Measurements from ENCODE around the gene SPECC1L. TPM values are rescaled to one million over a fixed set of nuclear protein-coding genes. Genes with fewer than 3 reads are reported as not detected.
"Not testable (repeated sequence)": the region's sequence is repeated elsewhere in the genome, so short reads cannot be mapped to it uniquely, and the experiment has no call there.

SPECC1L gene
- total RNA-seq, 4 donors from 2014 or later, result 63.6 to 116 (median 90.1) TPM

- Histone ChIP-seq H3K4me1 (peaks cover 24 to 95% (median 83%) of the 10 kb centered on the region in 4 donors), H3K27ac (replicated peaks in 1 of 4) (peak overlapping the region in 1 of 4 donors; percentile 24)
- intact Hi-C loops (cut with DNase I), result no loop called here
These were observed 40.3 kb downstream of the SPECC1L start for GRCh38 chr22:24310969-24311368.

GRCh38 chr22:24315367-24315966 lies 44.8 kb downstream of the SPECC1L start:
- no peak for TF ChIP-seq EP300 (IDR thresholded peaks at IDR 0.05)
- no peak for TF ChIP-seq POLR2A (IDR thresholded peaks at IDR 0.05; ENCODE audit: low read depth)
- peak in 1 of 2 donors; percentile 45 for TF ChIP-seq POLR2AphosphoS5 (IDR thresholded peaks at IDR 0.05)
- TF ChIP-seq CTCF (IDR thresholded peaks at IDR 0.05), result no peak
- Histone ChIP-seq H3K27ac (replicated peaks in 1 of 4) (peak overlapping the region; percentile 56 to 80 (median 71)), H3K36me3 (peaks cover 9 to 56% (median 38%) of the 10 kb centered on the region in 4 donors)

More at GRCh38 chr22:24310969-24311368, 40.3 kb downstream of the SPECC1L start:
- no peak overlapping the region for H3K4me3 ChIP-seq
- 70% methylated on average over 2 of the region's 2 CpGs for WGBS
- no peaks in the 10 kb centered on the region for H3K27me3 ChIP-seq
- H3K9me3 ChIP-seq, result no peaks in the 10 kb centered on the region
- DNase-seq (ENCODE audit: extremely low spot score), result no peak
- H3K36me3 ChIP-seq, result peaks cover 9 to 45% (median 20%) of the 10 kb centered on the region in 4 donors
- no peak for TF ChIP-seq EP300 (IDR thresholded peaks at IDR 0.05)
- TF ChIP-seq POLR2A (IDR thresholded peaks at IDR 0.05; ENCODE audit: low read depth), result no peak
- no peak for TF ChIP-seq CTCF (IDR thresholded peaks at IDR 0.05)
- TF ChIP-seq POLR2AphosphoS5 (IDR thresholded peaks at IDR 0.05), result no peak

GRCh38 chr22:24316264-24316663 lies 45.6 kb downstream of the SPECC1L start:
- Histone ChIP-seq H3K27ac (replicated peaks in 1 of 4) (peak overlapping the region; percentile 56 to 80 (median 71)), H3K36me3 (peaks cover 9 to 59% (median 41%) of the 10 kb centered on the region in 4 donors), H3K4me1 (peaks cover 11 to 57% (median 52%) of the 10 kb centered on the region in 4 donors)
- intact Hi-C loops (cut with DNase I); H3K27me3 ChIP-seq; H3K9me3 ChIP-seq; DNase-seq (ENCODE audit: extremely low spot score); H3K4me3 ChIP-seq: not testable (repeated sequence)
- WGBS, result 78% methylated on average over 1 of the region's 6 CpGs

More at GRCh38 chr22:24315367-24315966, 44.8 kb downstream of the SPECC1L start:
- WGBS, result 26% methylated on average over 2 of the region's 2 CpGs
- Histone ChIP-seq H3K27me3 (no peaks in the 10 kb centered on the region), H3K9me3 (no peaks in the 10 kb centered on the region), H3K4me3 (no peak overlapping the region), H3K4me1 (peaks cover 13 to 65% (median 57%) of the 10 kb centered on the region in 4 donors)
- no peak for DNase-seq (ENCODE audit: extremely low spot score)
- intact Hi-C loops (cut with DNase I), result no loop called here

GRCh38 chr22:24317511-24317910 lies 46.9 kb downstream of the SPECC1L start:
- WGBS, result no CpG with 5 or more reads among the region's 30 CpGs
- H3K36me3 ChIP-seq, result peaks cover 9 to 65% (median 50%) of the 10 kb centered on the region in 4 donors

GRCh38 chr22:24319451-24319850 lies 48.8 kb downstream of the SPECC1L start:
- intact Hi-C loops (cut with DNase I), result no loop called here
- H3K27ac ChIP-seq (replicated peaks in 1 of 4), result no peak overlapping the region
- H3K4me1 ChIP-seq, result peaks cover 24 to 47% (median 41%) of the 10 kb centered on the region in 4 donors
- TF ChIP-seq POLR2AphosphoS5 (IDR thresholded peaks at IDR 0.05), result no peak
- no peak for TF ChIP-seq POLR2A (IDR thresholded peaks at IDR 0.05; ENCODE audit: low read depth)
- no peak for TF ChIP-seq CTCF (IDR thresholded peaks at IDR 0.05)
- no peak for TF ChIP-seq EP300 (IDR thresholded peaks at IDR 0.05)
- H3K9me3 ChIP-seq, result no peaks in the 10 kb centered on the region
- no peak overlapping the region for H3K4me3 ChIP-seq
- DNase-seq (ENCODE audit: extremely low spot score), result no peak
- peaks cover 0 to 63% (median 45%) of the 10 kb centered on the region in 4 donors for H3K36me3 ChIP-seq
- WGBS, result 90% methylated on average over 3 of the region's 3 CpGs
- no peaks in the 10 kb centered on the region for H3K27me3 ChIP-seq

More at GRCh38 chr22:24317511-24317910, 46.9 kb downstream of the SPECC1L start:
- H3K27me3 ChIP-seq; H3K9me3 ChIP-seq; DNase-seq (ENCODE audit: extremely low spot score); H3K4me3 ChIP-seq; intact Hi-C loops (cut with DNase I); H3K27ac ChIP-seq (replicated peaks in 1 of 4): not testable (repeated sequence)
- peaks cover 9 to 45% (median 44%) of the 10 kb centered on the region in 4 donors for H3K4me1 ChIP-seq
